Measurements from ENCODE around the gene SURF2.

SURF2 gene

GRCh38 chr9:133335924-133336811, 20.2 kb upstream of the SURF2 start, which contains the start of gene SURF6:
Gene SURF6 (minus strand): TSS chr9:133336188. CDS start chr9:133336132, 56 bp downstream.
- DNase-seq (ENCODE audit: low read depth in 3 of 3, low spot score in 1 of 3): peak; percentile 76 to 89 (median 85)

- DNase-seq (ENCODE audit: low read depth in 3 of 3, low spot score in 1 of 3): no peak
These were observed 16.7 kb upstream of the SURF2 start for GRCh38 chr9:133339641-133340040.

GRCh38 chr9:133340256-133340655, 16.1 kb upstream of the SURF2 start:
- no peak for DNase-seq (ENCODE audit: low read depth in 3 of 3, low spot score in 1 of 3)

GRCh38 chr9:133340916-133341315, 15.4 kb upstream of the SURF2 start:
- no peak for DNase-seq (ENCODE audit: low read depth in 3 of 3, low spot score in 1 of 3)

- DNase-seq (ENCODE audit: low read depth in 3 of 3, low spot score in 1 of 3): no peak
These were observed 14.8 kb upstream of the SURF2 start for GRCh38 chr9:133341369-133342068.

- no peak for DNase-seq (ENCODE audit: low read depth in 3 of 3, low spot score in 1 of 3)
These were observed 14.3 kb upstream of the SURF2 start for GRCh38 chr9:133342069-133342406.

GRCh38 chr9:133342570-133342969, 13.8 kb upstream of the SURF2 start:
- DNase-seq (ENCODE audit: low read depth in 3 of 3, low spot score in 1 of 3): no peak

GRCh38 chr9:133344071-133344470, 12.3 kb upstream of the SURF2 start:
- DNase-seq (ENCODE audit: low read depth in 3 of 3, low spot score in 1 of 3): no peak

- no peak for DNase-seq (ENCODE audit: low read depth in 3 of 3, low spot score in 1 of 3)
These were observed 11.4 kb upstream of the SURF2 start for GRCh38 chr9:133344979-133345378.

- DNase-seq (ENCODE audit: low read depth in 3 of 3, low spot score in 1 of 3): no peak
These were observed 10.8 kb upstream of the SURF2 start for GRCh38 chr9:133345596-133345995.

GRCh38 chr9:133346021-133346785, 10.1 kb upstream of the SURF2 start:
- no peak for DNase-seq (ENCODE audit: low read depth in 3 of 3, low spot score in 1 of 3)

GRCh38 chr9:133347515-133347984, 8.8 kb upstream of the SURF2 start:
- DNase-seq (ENCODE audit: low read depth in 3 of 3, low spot score in 1 of 3): no peak

- DNase-seq (ENCODE audit: low read depth in 3 of 3, low spot score in 1 of 3): peak; percentile 80 to 82 (median 82)
These were observed 8.2 kb upstream of the SURF2 start, which contains the start of the genes MED22 and RPL7A for GRCh38 chr9:133347985-133348717. Gene MED22 (minus strand): TSS chr9:133348131. CDS start chr9:133346662, 1,469 bp downstream. Gene RPL7A (plus strand): TSS chr9:133348218. CDS start chr9:133348244, 26 bp downstream.

- DNase-seq (ENCODE audit: low read depth in 3 of 3, low spot score in 1 of 3): no peak
These were observed 7.4 kb upstream of the SURF2 start for GRCh38 chr9:133348718-133349573.

- no peak for DNase-seq (ENCODE audit: low read depth in 3 of 3, low spot score in 1 of 3)
These were observed 6.3 kb upstream of the SURF2 start for GRCh38 chr9:133349965-133350616.

GRCh38 chr9:133351526-133351907, 4.8 kb upstream of the SURF2 start:
- no peak for DNase-seq (ENCODE audit: low read depth in 3 of 3, low spot score in 1 of 3)

- no peak for DNase-seq (ENCODE audit: low read depth in 3 of 3, low spot score in 1 of 3)
These were observed 4.3 kb upstream of the SURF2 start for GRCh38 chr9:133351908-133352634.

- DNase-seq (ENCODE audit: low read depth in 3 of 3, low spot score in 1 of 3): no peak
These were observed 3.6 kb upstream of the SURF2 start for GRCh38 chr9:133352635-133353340.

Data from stimulated activated CD4-positive, alpha-beta T cell treated with anti-CD3 and anti-CD28 coated beads, TNF-alpha, amount 100 ng/mL, for 1 hour (primary cell).